Measurements from ENCODE around the gene SLC7A8.

GRCh38 chr14:23228812-23229211 is 45.4 kb upstream of the SLC7A8 start:
- no peak for TF ChIP-seq CTCF (IDR thresholded peaks at IDR 0.05; ENCODE audit: insufficient read depth, low read length)
- no peak for TF ChIP-seq POLR2AphosphoS5 (IDR thresholded peaks at IDR 0.05; ENCODE audit: low read depth)
